GM18526 (cell line): Measurements from ENCODE around the gene FKBP2.

Source experiments
- POLR2A ChIP-seq: IDR thresholded peaks from 3 replicates; pipeline ENCODE4 v1.6.1; 2011; ENCODE audit not compliant: insufficient read length; ENCODE audit errors: extremely low read depth

Gene FKBP2

DNA sequence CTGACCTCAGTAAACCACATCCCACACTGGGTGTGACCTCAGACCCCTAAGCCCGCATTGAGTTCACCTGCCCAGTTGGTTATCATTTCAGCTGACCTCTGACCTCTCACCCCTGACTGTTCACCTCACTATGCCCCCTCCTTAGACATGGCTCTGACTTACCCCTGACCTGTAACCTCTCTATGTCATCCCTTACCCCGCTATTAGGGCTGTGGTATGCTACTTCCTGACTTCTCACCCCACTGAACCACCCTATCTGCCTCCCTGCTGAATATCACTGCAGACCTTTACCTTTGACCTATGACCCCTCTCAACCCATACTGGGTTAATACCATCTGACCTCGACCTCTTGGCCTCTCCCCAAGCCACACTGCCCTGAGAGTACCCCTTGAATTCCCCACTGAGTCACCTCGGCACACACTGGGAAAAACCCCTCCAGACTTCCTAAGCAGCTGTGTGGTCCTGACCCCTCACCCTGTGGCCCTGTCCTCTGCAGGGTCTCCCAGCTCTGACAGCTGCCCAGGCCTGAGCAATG, 18.7 kb downstream of the FKBP2 start:
- TF ChIP-seq POLR2A = no peak

DNA sequence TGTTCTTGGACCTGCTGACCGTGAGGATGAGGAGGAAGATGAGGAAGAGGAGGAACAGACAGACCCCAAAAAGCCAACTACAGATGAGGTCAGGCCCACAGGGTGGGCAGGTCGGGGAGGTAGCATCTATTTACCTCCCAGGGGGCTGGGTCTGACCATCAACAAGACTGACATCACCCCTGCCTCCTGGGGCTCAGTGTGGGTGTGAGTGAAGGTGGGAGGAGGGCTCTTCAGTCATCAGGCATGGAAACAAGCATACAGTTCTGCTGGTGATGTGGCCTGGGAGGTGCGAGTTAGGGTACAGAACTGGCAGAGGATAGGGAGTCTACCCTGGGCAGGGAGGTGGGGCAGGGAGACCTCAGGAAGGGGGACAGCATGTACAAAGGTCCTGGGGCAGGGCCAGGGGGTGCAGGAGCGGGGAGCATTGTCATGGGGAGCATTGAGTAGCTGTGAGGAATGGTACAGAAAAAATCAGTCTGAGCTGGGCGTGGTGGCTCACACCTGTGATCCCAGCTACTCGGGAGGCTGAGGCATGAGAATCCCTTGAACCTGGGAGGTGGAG, 19.3 kb downstream of the FKBP2 start:
- TF ChIP-seq POLR2A = no peak

DNA sequence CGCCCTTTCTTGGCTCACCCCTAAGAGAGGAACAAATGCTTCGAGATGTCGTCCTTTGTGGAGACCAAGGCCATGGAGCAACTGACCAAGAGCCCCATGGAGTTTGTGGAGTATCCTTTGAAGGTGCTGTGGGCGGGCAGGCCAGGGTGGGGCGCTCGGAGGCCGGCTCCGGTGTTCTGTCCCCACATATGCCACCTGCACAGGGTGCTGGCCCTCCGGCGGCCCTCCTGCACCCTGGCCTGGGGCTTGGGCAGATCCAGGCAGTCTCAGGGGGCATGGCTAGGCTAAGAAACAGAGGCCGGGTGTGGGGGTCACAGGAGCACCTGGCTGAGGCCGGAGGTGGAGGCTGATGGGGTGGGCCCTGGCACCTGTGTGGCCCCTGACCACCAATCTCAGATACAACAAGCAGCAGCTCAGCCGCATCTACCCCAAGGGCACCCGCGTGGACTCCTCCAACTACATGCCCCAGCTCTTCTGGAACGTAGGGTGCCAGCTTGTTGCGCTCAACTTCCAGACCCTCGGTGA, 20.7 kb downstream of the FKBP2 start:
- no peak for TF ChIP-seq POLR2A

DNA sequence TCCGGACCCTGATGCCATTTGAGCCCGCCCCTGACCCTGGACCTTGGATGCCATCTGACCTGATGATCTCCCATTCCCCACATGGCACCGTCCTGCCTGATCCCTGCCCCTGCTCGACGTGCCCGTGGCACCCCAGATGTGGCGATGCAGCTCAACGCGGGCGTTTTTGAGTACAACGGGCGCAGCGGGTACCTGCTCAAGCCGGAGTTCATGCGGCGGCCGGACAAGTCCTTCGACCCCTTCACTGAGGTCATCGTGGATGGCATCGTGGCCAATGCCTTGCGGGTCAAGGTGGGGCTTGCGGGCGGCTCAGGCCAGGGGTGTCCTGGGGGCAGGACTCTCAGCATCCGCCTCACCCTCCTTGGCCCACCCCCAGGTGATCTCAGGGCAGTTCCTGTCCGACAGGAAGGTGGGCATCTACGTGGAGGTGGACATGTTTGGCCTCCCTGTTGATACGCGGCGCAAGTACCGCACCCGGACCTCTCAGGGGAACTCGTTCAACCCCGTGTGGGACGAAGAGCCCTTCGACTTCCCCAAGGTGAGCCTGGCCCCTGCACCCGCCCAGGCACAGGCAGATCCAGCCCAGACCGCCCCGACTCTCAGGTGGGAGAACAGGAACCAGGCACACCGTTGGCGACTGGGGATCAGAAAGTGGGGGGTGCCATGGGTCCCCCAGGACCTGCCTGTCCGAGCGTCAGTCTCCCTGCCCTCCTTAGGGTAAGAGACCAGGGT, 21.5 kb downstream of the FKBP2 start:
- TF ChIP-seq POLR2A = no peak

DNA sequence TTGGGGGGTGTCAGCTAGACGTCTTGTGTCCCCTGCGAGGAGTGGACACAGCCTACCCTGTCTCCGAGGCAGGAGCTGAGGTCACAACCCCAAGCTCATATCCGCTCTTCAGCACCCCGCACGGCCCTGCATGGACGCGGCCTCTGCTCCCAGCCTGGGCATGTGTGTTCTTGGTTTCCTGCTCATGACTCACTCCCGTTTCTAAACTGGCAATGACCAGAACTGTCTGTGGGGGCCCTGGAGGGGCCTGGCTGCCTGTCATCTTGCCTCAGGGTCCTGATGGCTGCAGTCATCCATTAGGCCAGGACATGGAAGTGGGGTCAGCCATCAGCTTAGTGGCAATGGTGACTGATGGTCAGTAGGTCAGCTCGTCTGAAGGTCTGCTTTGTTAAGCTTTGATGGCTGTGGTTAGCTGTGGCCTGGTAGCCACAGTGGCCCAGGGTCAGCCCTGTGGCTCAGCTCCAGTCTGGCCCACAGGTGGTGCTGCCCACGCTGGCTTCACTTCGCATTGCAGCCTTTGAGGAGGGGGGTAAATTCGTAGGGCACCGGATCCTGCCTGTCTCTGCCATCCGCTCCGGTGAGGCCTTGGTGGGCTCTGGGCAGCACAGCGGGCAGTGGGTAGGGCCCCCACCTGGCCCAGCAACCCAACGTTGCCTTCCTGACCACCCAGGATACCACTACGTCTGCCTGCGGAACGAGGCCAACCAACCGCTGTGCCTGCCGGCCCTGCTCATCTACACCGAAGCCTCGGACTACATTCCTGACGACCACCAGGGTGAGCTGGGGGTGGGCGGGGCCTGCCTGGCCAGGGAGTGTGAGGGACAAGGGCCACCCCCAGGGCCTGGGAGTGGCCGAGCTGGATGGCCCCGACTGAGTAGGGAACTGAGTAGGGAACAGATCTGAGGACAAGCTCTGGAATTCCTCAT, 22.4 kb downstream of the FKBP2 start:
- no peak for TF ChIP-seq POLR2A

DNA sequence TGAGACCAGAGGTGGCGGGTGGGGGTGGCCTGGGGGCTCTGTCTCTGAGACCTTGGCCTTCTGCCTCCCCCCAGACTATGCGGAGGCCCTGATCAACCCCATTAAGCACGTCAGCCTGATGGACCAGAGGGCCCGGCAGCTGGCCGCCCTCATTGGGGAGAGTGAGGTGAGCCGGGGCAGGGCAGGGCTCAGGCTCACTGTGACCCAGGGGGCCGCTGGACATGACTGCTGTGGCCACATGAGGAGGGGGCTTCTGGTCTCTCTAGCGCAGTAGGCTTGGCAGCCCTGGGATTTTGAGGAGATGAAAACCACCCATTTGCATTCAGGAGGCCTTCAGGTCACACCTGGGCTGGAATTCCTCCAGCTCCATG, 23.0 kb downstream of the FKBP2 start:
- no peak for TF ChIP-seq POLR2A

DNA sequence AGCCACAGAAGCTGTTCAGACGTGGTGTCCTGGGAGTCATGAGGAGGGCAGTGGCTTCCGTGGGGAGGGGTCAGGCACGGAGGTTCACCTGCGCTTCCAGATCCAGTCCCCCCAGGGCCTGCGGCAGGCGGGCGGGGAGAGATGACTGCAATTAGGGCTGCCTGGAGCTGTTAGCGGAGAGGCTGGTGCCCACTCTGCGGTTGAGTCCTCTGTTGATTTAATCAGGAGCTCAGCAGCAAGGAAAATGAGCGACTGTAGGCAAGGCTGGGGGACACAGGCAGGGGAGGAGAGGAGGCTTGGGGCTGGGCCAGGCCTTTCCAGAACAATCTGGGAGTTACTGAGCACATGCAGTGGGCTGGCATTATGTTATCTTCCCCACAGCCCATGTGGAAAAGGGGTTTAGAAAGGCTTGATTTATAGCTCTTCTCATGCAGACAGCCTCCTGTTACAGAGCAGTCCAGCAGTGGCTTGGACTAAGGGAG, 23.5 kb downstream of the FKBP2 start:
- TF ChIP-seq POLR2A = no peak

DNA sequence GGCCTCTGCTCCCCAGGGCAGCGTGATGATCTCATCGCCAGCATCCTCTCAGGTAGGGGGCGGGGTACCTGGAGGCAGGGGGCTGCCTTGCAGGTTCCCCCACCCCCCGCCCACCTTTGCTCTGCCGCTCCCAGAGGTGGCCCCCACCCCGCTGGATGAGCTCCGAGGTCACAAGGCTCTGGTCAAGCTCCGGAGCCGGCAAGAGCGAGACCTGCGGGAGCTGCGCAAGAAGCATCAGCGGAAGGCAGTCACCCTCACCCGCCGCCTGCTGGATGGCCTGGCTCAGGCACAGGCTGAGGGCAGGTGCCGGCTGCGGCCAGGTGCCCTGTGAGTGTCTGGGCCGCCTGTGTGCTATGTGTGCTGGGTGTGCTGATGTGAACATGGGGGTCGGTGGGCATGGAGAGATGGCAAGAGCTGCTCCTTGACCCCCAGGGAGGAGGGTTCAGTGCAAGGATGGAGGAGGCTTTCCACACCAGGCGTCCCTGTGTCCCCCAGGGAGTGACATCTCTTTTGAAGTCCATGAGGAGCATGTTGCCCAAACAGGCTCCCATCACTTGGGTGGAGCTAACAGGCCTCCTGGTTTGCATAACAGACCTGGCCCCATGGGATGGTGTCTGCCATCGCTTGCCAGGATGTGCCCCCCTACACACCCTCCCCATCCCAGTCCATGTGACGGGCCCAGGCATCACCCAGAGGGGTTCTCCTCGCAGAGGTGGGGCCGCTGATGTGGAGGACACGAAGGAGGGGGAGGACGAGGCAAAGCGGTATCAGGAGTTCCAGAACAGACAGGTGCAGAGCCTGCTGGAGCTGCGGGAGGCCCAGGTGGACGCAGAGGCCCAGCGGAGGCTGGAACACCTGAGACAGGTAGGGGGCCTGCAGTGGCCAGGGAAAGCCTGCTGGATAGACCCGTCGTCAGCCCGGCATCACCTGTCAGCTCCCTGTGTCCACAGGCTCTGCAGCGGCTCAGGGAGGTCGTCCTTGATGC, 24.6 kb downstream of the FKBP2 start:
- TF ChIP-seq POLR2A = no peak

DNA sequence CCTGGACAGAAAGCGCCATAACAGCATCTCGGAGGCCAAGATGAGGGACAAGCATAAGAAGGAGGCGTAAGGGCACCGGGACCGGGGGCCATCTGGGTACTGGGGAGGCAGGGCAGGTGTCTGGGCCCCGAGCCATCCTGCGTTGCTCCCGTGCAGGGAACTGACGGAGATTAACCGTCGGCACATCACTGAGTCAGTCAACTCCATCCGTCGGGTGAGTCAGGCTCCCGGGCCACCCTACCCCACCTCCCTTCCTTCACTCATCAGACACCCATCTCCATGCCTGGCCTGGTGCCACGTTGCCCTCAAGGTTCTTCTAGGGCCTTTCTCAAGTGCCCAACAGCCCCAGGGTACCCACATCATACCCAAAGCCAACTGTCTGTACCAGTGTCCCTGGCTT, 25.4 kb downstream of the FKBP2 start:
- no peak for TF ChIP-seq POLR2A

DNA sequence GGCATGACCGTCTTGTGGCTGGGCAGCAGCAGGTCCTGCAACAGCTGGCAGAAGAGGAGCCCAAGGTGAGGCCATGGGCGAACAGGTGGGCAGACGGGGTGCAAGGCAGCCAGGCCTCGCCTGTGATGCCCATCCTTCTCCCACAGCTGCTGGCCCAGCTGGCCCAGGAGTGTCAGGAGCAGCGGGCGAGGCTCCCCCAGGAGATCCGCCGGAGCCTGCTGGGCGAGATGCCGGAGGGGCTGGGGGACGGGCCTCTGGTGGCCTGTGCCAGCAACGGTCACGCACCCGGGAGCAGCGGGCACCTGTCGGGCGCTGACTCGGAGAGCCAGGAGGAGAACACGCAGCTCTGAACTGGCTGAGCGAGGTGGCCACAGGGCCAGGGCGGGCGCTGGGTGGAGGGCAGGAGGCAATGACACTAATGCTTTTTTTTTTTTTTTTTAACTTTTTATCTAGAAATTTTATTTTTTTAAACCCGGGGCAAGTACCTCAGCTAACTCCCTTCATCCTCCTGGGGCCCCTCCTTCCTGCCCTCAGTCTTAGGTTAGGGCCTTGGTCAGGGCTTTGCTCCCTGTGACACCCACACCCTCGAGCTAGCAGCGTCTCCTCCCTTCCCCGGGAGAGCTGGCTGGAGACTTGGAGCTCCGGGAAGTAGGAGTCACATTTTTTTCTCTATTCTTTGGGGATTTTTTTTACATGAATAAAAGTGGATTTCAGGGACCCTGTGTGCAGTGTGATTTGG, 26.5 kb downstream of the FKBP2 start:
- no peak for TF ChIP-seq POLR2A

DNA sequence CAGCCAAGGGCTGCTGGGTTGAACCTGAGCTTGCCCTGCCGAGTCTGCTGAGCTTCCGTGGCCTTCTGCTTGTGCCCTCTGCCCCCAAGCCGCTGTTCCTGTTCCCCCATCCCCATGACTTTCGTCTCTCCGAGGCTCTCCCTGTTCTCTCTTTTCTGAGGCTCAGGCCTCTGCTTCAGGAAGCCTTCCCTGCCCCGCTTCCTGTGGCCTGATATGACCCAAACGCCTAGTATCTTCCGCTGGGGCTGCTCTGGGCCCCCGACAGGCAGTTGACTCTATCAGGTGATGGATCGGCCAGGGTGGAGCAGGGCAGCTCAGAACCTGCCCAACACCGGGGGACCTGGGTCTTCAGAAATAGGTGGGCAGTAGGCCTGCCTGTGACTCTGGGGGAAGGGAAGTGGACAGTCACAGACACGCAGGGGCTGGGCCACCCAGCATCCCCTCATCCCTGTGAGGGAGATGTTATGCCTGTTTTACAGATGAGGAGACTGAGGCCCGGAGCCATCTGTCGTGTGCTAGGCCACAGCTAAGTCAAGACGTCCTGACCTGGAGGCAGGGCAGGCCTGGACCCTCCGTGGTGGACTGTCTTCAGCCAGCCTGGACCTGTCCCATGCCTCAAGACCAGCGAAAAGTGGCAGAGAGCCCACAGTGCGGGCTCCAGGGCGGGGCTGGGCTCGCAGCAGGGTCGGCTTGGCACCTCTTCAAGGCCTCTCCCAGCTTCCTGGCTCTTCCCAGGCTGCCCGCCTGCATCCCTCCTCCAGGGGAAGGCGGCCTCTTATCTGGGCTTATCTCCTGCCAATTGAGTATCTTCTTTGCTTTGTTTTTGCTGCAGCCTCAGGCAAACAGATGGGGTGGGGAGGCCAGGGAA, 27.4 kb downstream of the FKBP2 start:
- TF ChIP-seq POLR2A = no peak

DNA sequence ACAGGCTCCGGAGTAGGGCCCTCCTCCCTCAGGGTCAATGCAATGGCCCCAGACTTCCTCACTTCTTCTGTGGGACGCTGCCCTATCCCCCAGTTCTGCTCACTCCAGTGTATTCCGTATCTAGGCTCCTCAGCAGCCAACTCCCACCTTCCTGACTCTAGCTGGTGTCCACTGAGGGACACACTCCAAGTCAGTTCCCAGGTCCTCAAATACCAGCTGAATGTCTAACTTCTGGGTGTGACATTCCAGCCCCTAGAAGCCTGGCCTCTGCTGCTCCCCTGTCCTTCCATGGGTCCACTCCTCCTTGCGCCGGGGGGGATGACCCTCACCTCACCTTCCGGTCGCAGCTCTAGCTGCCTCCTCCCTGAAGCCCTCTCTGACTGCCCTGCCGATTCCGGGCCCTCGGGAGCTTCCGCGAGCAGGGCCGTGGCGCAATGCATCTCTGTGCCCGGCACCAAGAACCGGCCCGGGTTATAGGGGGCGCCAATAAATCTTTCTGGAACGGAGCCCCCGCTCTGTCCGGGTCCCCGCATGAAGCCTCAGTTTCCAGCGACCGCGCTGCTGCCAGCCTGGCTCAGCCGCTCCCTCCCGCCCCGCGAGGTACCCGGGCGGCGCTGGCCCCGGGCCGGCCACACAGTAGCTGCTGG, 28.1 kb downstream of the FKBP2 start:
- TF ChIP-seq POLR2A = no peak

DNA sequence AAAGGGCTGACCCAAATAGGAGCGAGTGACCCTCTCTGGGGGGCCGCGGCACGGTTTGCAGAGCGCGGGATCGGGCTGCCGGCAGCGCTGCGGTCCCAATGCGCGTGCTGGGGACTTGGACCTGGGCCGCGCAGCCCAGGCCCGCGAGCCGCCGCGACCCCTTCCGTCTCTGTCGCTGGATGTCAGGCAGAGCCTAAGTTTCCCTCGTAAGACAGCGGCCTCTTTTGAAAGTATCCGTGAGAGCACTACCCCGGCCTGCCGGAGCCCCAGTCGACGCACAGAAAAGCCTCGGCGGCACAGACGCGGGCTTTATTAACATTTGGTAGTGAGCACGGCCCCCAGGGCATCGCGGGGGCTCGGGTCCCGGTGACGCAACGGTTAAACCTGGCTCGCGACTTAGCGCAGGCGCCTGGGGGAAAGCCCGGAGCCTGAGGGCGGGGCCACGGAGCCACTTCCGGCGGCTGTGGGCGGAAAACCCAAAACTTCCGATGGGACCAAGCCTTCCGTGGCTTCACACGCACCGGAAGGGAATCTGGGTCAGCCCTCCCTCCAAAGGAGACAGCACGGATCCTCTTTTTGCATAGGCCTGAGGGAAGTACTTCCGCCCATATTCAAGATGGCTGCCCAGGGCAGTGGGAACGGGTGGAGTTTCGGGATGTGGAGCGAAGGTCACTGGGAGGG, 28.8 kb downstream of the FKBP2 start:
- peak; percentile 67 for TF ChIP-seq POLR2A
